Cardiac fibroblast (primary cell): ENCODE measurements around the gene LDHD.

Experiments
- DNase-seq, 2 donors: peaks; one replicate each; pipeline versions ENCODE4 v3.0.0 to v3.0.0-alpha.2; 2010; ENCODE audit warnings: low read depth in 2 of 2
- H3K4me3 ChIP-seq, 2 donors: replicated peaks in 1 of 2; 1 replicate in 1 of 2; 2 replicates in 1 of 2; pipeline ENCODE4 v1.5.1; 2011; ENCODE audit warnings: low read depth in 2 of 2, low read length in 2 of 2, mild to moderate bottlenecking in 2 of 2, moderate library complexity in 1 of 2
- TF ChIP-seq, protein P1 (sequence below): IDR thresholded peaks from one replicate; pipeline ENCODE4 v1.5.1; 2011; ENCODE audit warnings: low read depth, mild to moderate bottlenecking, low read length, inconsistent platforms

The LDHD gene

DNA sequence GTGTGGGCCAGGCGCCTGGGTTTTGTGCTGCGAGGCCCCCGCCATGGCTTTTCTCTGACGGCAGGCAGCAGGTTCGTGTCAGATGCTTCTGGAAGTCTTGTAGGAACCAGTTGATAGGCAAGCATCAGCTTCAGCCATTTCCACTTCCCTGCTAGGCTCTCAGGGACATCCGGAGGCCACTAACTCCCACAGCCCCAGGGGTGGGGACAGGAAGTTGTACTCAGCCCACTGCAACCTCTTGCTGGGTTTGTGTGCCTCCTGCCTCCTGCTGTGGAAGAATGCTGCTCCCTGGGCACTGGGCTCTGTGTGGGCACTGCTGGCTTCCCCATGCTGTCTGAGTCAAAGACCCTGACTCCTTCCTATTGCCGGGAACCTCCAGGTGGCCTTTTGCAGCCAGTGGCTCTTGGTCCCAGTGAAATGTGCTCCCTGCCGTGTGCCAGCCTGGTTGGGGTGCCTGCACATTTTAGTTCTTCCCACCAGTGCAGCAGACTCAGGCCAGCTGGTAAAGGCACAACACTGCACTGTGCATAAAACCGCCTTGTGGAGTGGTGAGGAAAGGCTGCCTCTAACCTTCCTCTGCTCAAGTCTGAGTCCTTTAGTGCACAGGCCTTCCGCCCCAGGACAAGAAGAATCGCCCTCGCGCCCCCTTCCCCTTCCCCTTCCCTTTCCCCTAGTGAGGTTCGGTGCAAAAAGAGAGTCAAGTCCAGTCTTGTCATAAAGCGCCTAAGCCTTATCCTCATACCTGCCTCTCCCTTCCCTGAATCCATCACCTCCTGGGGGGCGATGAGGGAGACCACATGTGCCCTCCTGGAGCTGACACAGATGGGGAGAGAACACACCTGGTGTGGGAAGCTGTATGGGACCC lies 16.6 kb downstream of the LDHD start:
- H3K4me3 ChIP-seq, result no peak overlapping the region
- TF ChIP-seq, protein P1, sequence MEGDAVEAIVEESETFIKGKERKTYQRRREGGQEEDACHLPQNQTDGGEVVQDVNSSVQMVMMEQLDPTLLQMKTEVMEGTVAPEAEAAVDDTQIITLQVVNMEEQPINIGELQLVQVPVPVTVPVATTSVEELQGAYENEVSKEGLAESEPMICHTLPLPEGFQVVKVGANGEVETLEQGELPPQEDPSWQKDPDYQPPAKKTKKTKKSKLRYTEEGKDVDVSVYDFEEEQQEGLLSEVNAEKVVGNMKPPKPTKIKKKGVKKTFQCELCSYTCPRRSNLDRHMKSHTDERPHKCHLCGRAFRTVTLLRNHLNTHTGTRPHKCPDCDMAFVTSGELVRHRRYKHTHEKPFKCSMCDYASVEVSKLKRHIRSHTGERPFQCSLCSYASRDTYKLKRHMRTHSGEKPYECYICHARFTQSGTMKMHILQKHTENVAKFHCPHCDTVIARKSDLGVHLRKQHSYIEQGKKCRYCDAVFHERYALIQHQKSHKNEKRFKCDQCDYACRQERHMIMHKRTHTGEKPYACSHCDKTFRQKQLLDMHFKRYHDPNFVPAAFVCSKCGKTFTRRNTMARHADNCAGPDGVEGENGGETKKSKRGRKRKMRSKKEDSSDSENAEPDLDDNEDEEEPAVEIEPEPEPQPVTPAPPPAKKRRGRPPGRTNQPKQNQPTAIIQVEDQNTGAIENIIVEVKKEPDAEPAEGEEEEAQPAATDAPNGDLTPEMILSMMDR, result no peak
- DNase-seq, result no peak

DNA sequence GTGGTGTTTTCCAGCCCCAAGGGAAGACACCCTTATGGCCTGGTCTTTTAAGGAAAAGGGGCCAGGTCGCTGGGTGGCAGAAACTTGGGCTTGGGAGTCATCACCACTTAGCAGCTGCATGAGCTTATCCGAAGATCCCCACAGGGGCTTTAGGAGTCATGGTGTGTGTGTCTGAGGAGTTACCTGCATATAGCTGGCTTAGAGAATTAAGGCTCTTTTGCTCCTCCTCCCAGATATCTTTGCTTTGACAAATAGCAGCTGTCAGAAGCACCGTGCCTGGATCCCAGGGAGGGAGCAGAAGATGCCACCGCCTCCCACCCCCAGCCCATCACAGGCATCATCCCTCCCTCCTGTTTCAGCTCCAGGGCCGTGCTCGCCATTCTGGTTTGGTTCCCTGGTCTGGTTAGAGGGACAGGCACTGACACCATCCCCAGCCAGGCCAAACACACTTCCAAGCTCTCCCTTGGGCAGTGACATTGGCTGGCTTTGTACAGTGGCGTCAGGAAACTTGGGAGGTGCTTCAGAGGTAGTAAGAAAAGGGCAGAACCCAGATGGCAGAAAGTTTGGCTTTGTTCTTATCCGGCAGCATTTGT lies 17.4 kb downstream of the LDHD start:
- TF ChIP-seq, protein P1, result no peak

DNA sequence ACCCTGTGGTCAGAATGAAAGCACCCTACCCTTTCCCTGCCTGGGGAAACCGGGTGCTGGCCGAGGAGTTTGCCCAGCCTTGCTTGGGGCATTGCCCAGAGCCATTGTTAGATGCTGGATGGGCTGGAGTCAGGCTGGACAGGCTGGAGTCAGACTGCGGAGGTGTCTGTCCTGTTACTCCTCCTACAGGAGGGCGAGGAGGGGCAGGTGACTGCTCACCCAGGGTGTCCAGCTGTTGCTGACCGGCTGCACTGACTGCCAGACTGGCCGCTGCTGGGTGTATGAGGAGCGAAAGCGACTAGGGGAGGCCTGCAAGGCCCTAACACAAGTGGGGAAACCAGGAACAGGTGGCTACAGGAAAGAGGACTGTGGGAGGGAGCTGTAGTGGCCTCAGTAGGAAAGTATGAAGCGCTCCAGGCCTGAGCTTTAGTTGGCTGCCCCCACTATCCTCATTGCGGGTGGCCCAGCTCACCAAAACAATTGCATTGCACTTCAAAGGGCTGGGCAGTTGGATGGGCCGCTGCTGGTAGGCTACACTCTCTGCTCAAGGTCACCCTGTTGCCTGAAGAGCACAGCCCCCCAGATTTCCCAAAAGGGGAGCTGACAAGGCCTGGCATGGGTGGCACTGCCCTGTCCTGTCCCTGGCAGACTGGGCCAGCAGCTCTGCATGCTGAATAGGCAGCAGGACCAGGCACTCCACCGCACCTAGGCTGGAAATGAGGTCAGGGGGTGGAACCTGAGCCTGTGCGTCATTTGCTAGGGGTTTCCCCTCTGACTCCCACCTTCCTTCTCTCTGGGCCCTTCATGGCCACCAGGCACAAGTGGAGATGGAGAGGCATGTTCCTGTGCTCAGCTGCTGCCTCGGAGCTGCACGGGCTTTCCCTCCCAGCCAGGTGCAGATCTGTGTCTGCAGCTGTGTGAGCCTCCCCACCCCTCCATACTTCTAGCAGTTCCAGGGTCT lies 18.4 kb downstream of the LDHD start:
- no peak for DNase-seq
- TF ChIP-seq, protein P1, result no peak

More for the DNA sequence above, 17.4 kb downstream of the LDHD start:
- H3K4me3 ChIP-seq, result no peak overlapping the region
- no peak for DNase-seq

DNA sequence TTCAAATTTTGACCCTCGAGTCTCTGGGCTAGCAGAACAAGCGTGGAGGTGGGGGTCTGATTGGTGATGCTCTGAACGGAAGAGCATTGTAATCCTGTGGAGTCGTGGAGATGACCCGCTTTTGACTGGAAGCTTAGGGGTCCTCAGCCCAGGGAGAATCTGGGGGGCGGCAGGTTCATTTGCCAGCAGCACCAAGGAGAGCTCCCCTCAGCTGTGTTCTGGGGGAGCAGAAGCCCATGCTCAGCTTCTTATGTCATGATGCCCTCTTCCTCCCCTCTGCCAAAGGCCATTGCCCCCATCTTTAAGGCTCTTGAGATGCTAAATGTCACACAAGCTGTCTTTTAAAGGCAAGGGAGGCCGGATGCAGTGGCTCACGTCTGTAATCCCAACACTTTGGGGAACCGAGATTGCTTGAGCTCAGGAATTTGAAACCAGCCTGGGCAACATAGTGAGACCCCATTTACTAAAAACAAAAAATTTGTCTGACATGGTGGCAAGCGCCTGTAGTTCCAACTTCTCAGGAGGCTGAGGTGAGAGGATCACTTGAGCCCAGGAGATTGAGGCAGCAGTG lies 19.3 kb downstream of the LDHD start:
- TF ChIP-seq, protein P1, result no peak
- H3K4me3 ChIP-seq, result no peak overlapping the region
- DNase-seq, result no peak

More for the DNA sequence above, 18.4 kb downstream of the LDHD start:
- no peak overlapping the region for H3K4me3 ChIP-seq

DNA sequence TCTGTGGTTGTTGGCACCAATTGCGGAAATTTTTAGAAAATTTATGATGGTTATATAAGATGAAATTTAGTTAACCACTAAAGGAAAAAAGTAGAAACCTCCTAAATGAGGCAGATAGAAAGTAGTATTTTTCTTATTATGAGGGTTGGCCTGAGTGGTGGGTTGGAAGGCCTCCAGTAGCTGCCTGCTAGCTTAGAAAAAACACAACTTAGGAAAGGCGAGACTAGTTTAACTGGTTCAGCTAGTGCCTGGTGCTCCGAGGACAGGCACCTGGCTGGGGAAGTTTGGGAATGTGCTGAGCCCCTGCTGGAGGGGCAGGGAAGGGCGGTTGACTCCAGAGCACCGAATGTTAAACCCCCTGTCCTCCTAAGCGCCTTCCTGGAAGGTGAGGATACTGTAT lies 19.9 kb downstream of the LDHD start:
- TF ChIP-seq, protein P1, result peak; percentile 38
- H3K4me3 ChIP-seq, result no peak overlapping the region
- no peak for DNase-seq

DNA sequence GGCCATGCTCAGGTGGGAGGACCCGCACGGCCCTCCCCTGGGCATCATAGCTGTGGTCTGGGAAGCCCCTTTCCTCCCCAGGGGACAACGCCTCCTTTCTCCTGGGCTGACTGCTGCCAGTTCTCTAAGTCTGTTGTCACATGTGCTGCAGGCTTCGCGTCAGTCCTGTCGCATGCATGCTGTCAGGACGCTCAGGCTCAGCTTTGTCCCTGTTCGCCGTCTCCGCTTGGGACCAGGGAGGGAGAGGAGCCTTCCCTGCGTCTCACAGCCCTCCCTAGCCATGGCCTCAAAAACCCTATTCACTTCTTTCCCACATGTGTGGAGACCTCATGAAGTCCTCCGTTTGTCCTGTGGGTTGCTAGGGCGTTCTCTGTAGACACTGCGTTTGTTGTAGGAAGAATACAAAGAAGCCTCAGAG lies 21.4 kb downstream of the LDHD start:
- no peak for DNase-seq
- TF ChIP-seq, protein P1, result no peak
- no peak overlapping the region for H3K4me3 ChIP-seq
